ENCODE measurements around the gene CLRN1. TPM values are rescaled to one million over a fixed set of nuclear protein-coding genes. Genes with fewer than 3 reads are reported as not detected.

CLRN1 gene
- polyA plus RNA-seq, 1 of the 3 experiments (the other 2 are of a cell fraction): not detected

DNA sequence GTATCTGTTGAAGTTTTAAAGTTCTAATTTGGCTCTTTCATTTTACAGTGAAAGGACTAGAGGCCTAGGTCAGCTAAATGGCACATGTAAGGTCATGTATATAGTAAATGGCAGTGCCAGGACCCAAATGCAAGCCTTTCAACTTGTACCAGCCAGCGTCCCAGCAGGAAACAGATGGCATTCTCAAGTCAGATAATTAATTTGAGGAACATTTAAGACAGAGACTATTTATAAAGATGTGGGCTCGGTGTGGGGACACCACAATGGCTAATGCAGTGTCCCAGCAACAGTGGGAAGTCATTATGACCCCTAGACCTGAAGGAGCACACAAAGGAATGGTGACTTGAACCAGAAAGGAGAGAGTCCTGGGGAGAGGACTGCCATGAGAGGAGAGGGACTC, 73.4 kb downstream of the CLRN1 start:
- Histone ChIP-seq H3K79me2 (ENCODE audit: insufficient read depth) (no peaks in the 10 kb centered on the region), H2AFZ (ENCODE audit: low read depth) (no peak overlapping the region), H3K27me3 (ENCODE audit: insufficient read depth) (peaks cover 33% of the 10 kb centered on the region; the same call in 1 of the 2 replicates), H3K27ac (ENCODE audit: low read depth in 2 of 2, low read length in 1 of 2) (no peak overlapping the region), H3K9me3 (no peaks in the 10 kb centered on the region), H3K4me2 (no peak overlapping the region), H3K4me3 (ENCODE audit: low read depth in 2 of 2, low read length in 1 of 2) (no peak overlapping the region), H4K20me1 (ENCODE audit: insufficient read depth) (no peaks in the 10 kb centered on the region), H3K9ac (no peak overlapping the region), H3F3A (replicated peaks; ENCODE audit: insufficient read depth) (no peaks in the 10 kb centered on the region), H3K9me2 (no peaks in the 10 kb centered on the region), H3K4me1 (ENCODE audit: control insufficient read depth in 1 of 2, insufficient read depth in 2 of 2, low read depth in 1 of 2, low read length in 1 of 2) (no peaks in the 10 kb centered on the region; a peak in 1 of 4 replicates), H3K36me3 (replicated peaks in 1 of 2; ENCODE audit: control insufficient read depth in 1 of 2, insufficient read depth in 2 of 2, low read length in 1 of 2) (no peaks in the 10 kb centered on the region)
- POLR2A ChIA-PET: no interaction called here
- no peak for DNase-seq
- TF ChIP-seq ELF1 (IDR thresholded peaks at IDR 0.05): no peak
- TF ChIP-seq RAD21 (IDR thresholded peaks at IDR 0.05; ENCODE audit: low read length): no peak
- TF ChIP-seq POLR2AphosphoS5 (IDR thresholded peaks at IDR 0.05; ENCODE audit: low read depth, low read length): no peak
- TF ChIP-seq EZH2phosphoT487 (IDR thresholded peaks at IDR 0.05; ENCODE audit: borderline replicate concordance, low read depth): no peak
- TF ChIP-seq, protein P1, sequence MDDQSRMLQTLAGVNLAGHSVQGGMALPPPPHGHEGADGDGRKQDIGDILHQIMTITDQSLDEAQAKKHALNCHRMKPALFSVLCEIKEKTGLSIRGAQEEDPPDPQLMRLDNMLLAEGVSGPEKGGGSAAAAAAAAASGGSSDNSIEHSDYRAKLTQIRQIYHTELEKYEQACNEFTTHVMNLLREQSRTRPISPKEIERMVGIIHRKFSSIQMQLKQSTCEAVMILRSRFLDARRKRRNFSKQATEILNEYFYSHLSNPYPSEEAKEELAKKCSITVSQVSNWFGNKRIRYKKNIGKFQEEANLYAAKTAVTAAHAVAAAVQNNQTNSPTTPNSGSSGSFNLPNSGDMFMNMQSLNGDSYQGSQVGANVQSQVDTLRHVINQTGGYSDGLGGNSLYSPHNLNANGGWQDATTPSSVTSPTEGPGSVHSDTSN (IDR thresholded peaks at IDR 0.05): no peak
- no peak for TF ChIP-seq FOXM1 (IDR thresholded peaks at IDR 0.05; ENCODE audit: low read depth)
- TF ChIP-seq, protein P2, sequence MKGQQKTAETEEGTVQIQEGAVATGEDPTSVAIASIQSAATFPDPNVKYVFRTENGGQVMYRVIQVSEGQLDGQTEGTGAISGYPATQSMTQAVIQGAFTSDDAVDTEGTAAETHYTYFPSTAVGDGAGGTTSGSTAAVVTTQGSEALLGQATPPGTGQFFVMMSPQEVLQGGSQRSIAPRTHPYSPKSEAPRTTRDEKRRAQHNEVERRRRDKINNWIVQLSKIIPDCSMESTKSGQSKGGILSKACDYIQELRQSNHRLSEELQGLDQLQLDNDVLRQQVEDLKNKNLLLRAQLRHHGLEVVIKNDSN (IDR thresholded peaks at IDR 0.05; ENCODE audit: borderline replicate concordance, low read depth): no peak
- TF ChIP-seq SIN3A (IDR thresholded peaks at IDR 0.05; ENCODE audit: borderline replicate concordance, low read depth, low read length): no peak
- TF ChIP-seq, protein P3, sequence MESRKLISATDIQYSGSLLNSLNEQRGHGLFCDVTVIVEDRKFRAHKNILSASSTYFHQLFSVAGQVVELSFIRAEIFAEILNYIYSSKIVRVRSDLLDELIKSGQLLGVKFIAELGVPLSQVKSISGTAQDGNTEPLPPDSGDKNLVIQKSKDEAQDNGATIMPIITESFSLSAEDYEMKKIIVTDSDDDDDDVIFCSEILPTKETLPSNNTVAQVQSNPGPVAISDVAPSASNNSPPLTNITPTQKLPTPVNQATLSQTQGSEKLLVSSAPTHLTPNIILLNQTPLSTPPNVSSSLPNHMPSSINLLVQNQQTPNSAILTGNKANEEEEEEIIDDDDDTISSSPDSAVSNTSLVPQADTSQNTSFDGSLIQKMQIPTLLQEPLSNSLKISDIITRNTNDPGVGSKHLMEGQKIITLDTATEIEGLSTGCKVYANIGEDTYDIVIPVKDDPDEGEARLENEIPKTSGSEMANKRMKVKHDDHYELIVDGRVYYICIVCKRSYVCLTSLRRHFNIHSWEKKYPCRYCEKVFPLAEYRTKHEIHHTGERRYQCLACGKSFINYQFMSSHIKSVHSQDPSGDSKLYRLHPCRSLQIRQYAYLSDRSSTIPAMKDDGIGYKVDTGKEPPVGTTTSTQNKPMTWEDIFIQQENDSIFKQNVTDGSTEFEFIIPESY (IDR thresholded peaks at IDR 0.05; ENCODE audit: borderline replicate concordance, low read depth): no peak
- TF ChIP-seq NFIC (IDR thresholded peaks at IDR 0.05; ENCODE audit: borderline replicate concordance): no peak
- TF ChIP-seq JUND (IDR thresholded peaks at IDR 0.05): no peak
- TF ChIP-seq, protein P4, sequence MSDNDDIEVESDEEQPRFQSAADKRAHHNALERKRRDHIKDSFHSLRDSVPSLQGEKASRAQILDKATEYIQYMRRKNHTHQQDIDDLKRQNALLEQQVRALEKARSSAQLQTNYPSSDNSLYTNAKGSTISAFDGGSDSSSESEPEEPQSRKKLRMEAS (IDR thresholded peaks at IDR 0.05; ENCODE audit: low read depth): no peak
- no peak for TF ChIP-seq REST (IDR thresholded peaks at IDR 0.05; ENCODE audit: low read depth, low read length)
- TF ChIP-seq RCOR1 (IDR thresholded peaks at IDR 0.05; ENCODE audit: low read length): no peak
- no peak for TF ChIP-seq TAF1 (IDR thresholded peaks at IDR 0.05; ENCODE audit: borderline replicate concordance, low read depth, low read length)
- TF ChIP-seq GATA2 (CRISPR knock-in tag; IDR thresholded peaks at IDR 0.05): no peak
- CTCF ChIA-PET: no interaction called here
- WGBS (ENCODE audit: low lambda C conversion rate): 0% methylated on average over 2 of the region's 2 CpGs

Data from SK-N-SH (cell line).